GM12873 (cell line): ENCODE measurements around the gene TFF2.

Source experiments
- CTCF ChIP-seq: IDR thresholded peaks from 2 replicates; pipeline ENCODE4 v1.5.1; 2012; ENCODE audit warnings: low read depth, mild to moderate bottlenecking, moderate library complexity, low read length, control low read depth; ENCODE audit not compliant: insufficient read depth; ENCODE audit errors: missing control alignments

Gene TFF2

GRCh38 chr21:42383331-42383730, 32.5 kb upstream of the TFF2 start:
- TF ChIP-seq CTCF, result no peak

GRCh38 chr21:42382915-42383314, 32.1 kb upstream of the TFF2 start:
- no peak for TF ChIP-seq CTCF

- peak; percentile 81 for TF ChIP-seq CTCF
Measured at GRCh38 chr21:42381347-42381984, 30.7 kb upstream of the TFF2 start.

GRCh38 chr21:42379426-42380215, 28.8 kb upstream of the TFF2 start:
- TF ChIP-seq CTCF, result no peak

GRCh38 chr21:42378418-42378817, 27.6 kb upstream of the TFF2 start:
- no peak for TF ChIP-seq CTCF

GRCh38 chr21:42377951-42378340, 27.2 kb upstream of the TFF2 start:
- no peak for TF ChIP-seq CTCF

- TF ChIP-seq CTCF, result no peak
Measured at GRCh38 chr21:42377211-42377950, 26.6 kb upstream of the TFF2 start.
